SK-N-SH treated with all-trans-retinoic acid at 6 μM for 48 hours (cell line): ENCODE measurements around the gene FBN3.

Source experiments
- ATAC-seq: fragments of 200-7000 bp; cut with Tn5 transposase; 3 replicates; pipeline ENCODE4 v1.9.1; 2020; ENCODE audit warnings: mild to moderate bottlenecking, moderate library complexity
- ARNTL ChIP-seq: fragments of 450-650 bp; formaldehyde crosslinking; IDR thresholded peaks from 2 replicates; pipeline ENCODE4 v1.5.0; 2020; ENCODE audit warnings: low read depth, mild to moderate bottlenecking, moderate library complexity, borderline replicate concordance
- CSDC2 ChIP-seq: fragments of 250-450 bp; sonication (Bioruptor Pico); IDR thresholded peaks from 2 replicates; pipeline ENCODE4 v1.5.0; 2020; ENCODE audit warnings: mild to moderate bottlenecking, moderate library complexity
- CSRNP3 ChIP-seq: fragments of 250-450 bp; sonication (Bioruptor Pico); IDR thresholded peaks from 2 replicates; pipeline ENCODE4 v1.5.1; 2021; ENCODE audit warnings: mild to moderate bottlenecking, moderate library complexity
- ESRRG ChIP-seq: fragments of 250-450 bp; sonication (Bioruptor Pico); IDR thresholded peaks from 2 replicates; pipeline ENCODE4 v1.6.1; 2021; ENCODE audit warnings: mild to moderate bottlenecking
- GLIS3 ChIP-seq: fragments of 250-450 bp; sonication (Bioruptor Pico); IDR thresholded peaks from 2 replicates; pipeline ENCODE4 v1.5.0; 2020; ENCODE audit warnings: mild to moderate bottlenecking, moderate library complexity
- ISL1 ChIP-seq: fragments of 250-450 bp; sonication (Bioruptor Pico); IDR thresholded peaks from 2 replicates; pipeline ENCODE4 v2.1.2; 2022; ENCODE audit warnings: mild to moderate bottlenecking, moderate library complexity
- OSR1 ChIP-seq: fragments of 250-450 bp; sonication (Bioruptor Pico); IDR thresholded peaks from 2 replicates; pipeline ENCODE4 v1.8.0; 2022; ENCODE audit warnings: moderate library complexity, mild to moderate bottlenecking, inconsistent platforms
- POU6F1 ChIP-seq: fragments of 250-450 bp; sonication (Bioruptor Pico); IDR thresholded peaks from 2 replicates; pipeline ENCODE4 v1.8.0; 2021; ENCODE audit warnings: low read depth, mild to moderate bottlenecking, moderate library complexity, borderline replicate concordance
- PPARA ChIP-seq: fragments of 250-450 bp; sonication (Bioruptor Pico); IDR thresholded peaks from 2 replicates; pipeline ENCODE4 v1.5.0; 2020; ENCODE audit warnings: mild to moderate bottlenecking, borderline replicate concordance
- SNAI2 ChIP-seq: fragments of 250-450 bp; sonication (Bioruptor Pico); IDR thresholded peaks from 2 replicates; pipeline ENCODE4 v1.5.0; 2020; ENCODE audit warnings: mild to moderate bottlenecking, moderate library complexity
- TCF4 ChIP-seq: fragments of 250-450 bp; sonication (Bioruptor Pico); IDR thresholded peaks from 2 replicates; pipeline ENCODE4 v1.8.0; 2021; ENCODE audit warnings: mild to moderate bottlenecking, moderate library complexity, borderline replicate concordance
- TOX ChIP-seq: fragments of 250-450 bp; sonication (Bioruptor Pico); IDR thresholded peaks from 2 replicates; pipeline ENCODE4 v1.8.0; 2021; ENCODE audit warnings: mild to moderate bottlenecking, moderate library complexity, borderline replicate concordance
- TSHZ2 ChIP-seq: fragments of 250-450 bp; sonication (Bioruptor Pico); IDR thresholded peaks from 2 replicates; pipeline ENCODE4 v1.5.0; 2020; ENCODE audit warnings: mild to moderate bottlenecking, moderate library complexity
- ZC3H10 ChIP-seq: fragments of 250-450 bp; sonication (Bioruptor Pico); IDR thresholded peaks from 2 replicates; pipeline ENCODE4 v1.5.1; 2021; ENCODE audit warnings: mild to moderate bottlenecking, moderate library complexity
- ZFP3 ChIP-seq: fragments of 250-450 bp; sonication (Bioruptor Pico); IDR thresholded peaks from 2 replicates; pipeline ENCODE4 v1.5.0; 2020; ENCODE audit warnings: mild to moderate bottlenecking, moderate library complexity
- ZFP30 ChIP-seq: fragments of 450-650 bp; formaldehyde crosslinking; IDR thresholded peaks from 2 replicates; pipeline ENCODE4 v1.5.0; 2022; ENCODE audit warnings: mild to moderate bottlenecking, moderate library complexity
- ZNF565 ChIP-seq: fragments of 450-650 bp; formaldehyde crosslinking; conservative IDR thresholded peaks from 2 replicates; pipeline ENCODE4 v1.5.0; 2020; ENCODE audit warnings: low read depth, mild to moderate bottlenecking, moderate library complexity
- ZNF70 ChIP-seq: fragments of 450-650 bp; formaldehyde crosslinking; IDR thresholded peaks from 2 replicates; pipeline ENCODE4 v1.5.0; 2020; ENCODE audit warnings: mild to moderate bottlenecking, moderate library complexity
- ZNF8 ChIP-seq: fragments of 450-650 bp; formaldehyde crosslinking; IDR thresholded peaks from 2 replicates; pipeline ENCODE4 v1.5.0; 2020; ENCODE audit warnings: mild to moderate bottlenecking, moderate library complexity
- TF ChIP-seq, protein P1 (sequence below): fragments of 250-450 bp; sonication (Bioruptor Pico); IDR thresholded peaks from 2 replicates; pipeline ENCODE4 v1.5.1; 2020; ENCODE audit warnings: low read depth, mild to moderate bottlenecking, moderate library complexity

The FBN3 gene

GRCh38 chr19:8149261-8150094 is at the start of gene FBN3:
TSS of gene FBN3 (minus strand) at chr19:8149592. CDS start at chr19:8147480, 2,112 bp downstream.
- ATAC-seq = no peak
- TF ChIP-seq ISL1 (CRISPR knock-in tag) (no peak), OSR1 (CRISPR knock-in tag) (no peak), CSRNP3 (CRISPR knock-in tag) (no peak), ZFP30 (CRISPR knock-in tag) (no peak), ZNF8 (no peak), ARNTL (CRISPR knock-in tag) (no peak), POU6F1 (CRISPR knock-in tag) (no peak), GLIS3 (CRISPR knock-in tag) (no peak), SNAI2 (CRISPR knock-in tag) (no peak), ZFP3 (CRISPR knock-in tag) (no peak), TCF4 (CRISPR knock-in tag) (no peak), ESRRG (CRISPR knock-in tag) (no peak)

DNA sequence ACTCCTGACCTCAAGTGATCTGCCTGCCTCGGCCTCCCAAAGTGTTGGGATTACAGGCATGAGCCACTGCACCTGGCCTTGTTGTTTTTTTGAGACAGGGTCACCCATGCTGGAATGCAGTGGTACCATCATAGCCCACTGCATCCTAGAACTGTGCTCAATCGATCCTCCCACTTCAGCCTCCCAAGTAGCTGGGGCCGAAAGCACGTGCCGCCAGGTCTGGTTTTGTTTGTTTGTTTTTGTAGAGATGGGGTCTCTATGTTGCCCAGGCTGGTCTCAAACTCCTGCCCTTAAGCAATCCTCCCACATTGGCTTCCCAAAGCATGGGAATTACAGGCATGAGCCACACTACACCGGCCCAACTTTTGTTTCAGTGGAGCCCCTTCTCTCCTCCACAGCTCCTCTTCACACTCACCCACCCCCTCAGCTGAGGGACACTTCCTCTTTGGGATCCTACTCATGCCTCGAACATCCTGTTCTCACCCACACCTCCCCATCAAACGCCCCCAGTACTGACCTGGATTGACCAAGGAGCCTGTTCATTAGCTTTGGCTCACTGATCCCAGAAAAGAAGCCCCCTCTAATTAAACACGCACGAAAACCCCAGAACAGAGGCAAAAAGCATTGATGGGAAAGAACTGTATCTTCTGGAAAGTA is 47.0 kb upstream of the FBN3 start:
- ATAC-seq = no peak
- TF ChIP-seq, protein P1, sequence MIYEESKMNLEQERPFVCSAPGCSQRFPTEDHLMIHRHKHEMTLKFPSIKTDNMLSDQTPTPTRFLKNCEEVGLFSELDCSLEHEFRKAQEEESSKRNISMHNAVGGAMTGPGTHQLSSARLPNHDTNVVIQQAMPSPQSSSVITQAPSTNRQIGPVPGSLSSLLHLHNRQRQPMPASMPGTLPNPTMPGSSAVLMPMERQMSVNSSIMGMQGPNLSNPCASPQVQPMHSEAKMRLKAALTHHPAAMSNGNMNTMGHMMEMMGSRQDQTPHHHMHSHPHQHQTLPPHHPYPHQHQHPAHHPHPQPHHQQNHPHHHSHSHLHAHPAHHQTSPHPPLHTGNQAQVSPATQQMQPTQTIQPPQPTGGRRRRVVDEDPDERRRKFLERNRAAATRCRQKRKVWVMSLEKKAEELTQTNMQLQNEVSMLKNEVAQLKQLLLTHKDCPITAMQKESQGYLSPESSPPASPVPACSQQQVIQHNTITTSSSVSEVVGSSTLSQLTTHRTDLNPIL (CRISPR knock-in tag) = no peak
- no peak for TF ChIP-seq TCF4 (CRISPR knock-in tag)
- TF ChIP-seq ARNTL (CRISPR knock-in tag) = no peak
- no peak for TF ChIP-seq TOX (CRISPR knock-in tag)
- no peak for TF ChIP-seq ZNF565
- no peak for TF ChIP-seq ZNF70 (CRISPR knock-in tag)
- TF ChIP-seq ZFP30 (CRISPR knock-in tag) = no peak
- no peak for TF ChIP-seq ZNF8
- no peak for TF ChIP-seq ZFP3 (CRISPR knock-in tag)
- no peak for TF ChIP-seq TSHZ2 (CRISPR knock-in tag)
- no peak for TF ChIP-seq OSR1 (CRISPR knock-in tag)
- no peak for TF ChIP-seq SNAI2 (CRISPR knock-in tag)
- no peak for TF ChIP-seq ZC3H10 (CRISPR knock-in tag)
- TF ChIP-seq PPARA = no peak
- no peak for TF ChIP-seq CSRNP3 (CRISPR knock-in tag)
- no peak for TF ChIP-seq POU6F1 (CRISPR knock-in tag)
- no peak for TF ChIP-seq CSDC2 (CRISPR knock-in tag)
